Rectal smooth muscle tissue (tissue), 1 donor: ENCODE results near the gene EPYC.

ENCODE experiments used
- H3K27ac ChIP-seq: one replicate; pipeline ENCODE4 v1.7.0; 2013; ENCODE audit warnings: low read depth, low read length, inconsistent platforms
- H3K27me3 ChIP-seq: one replicate; pipeline ENCODE4 v1.7.0; 2013; ENCODE audit warnings: low read length; ENCODE audit not compliant: control insufficient read depth, insufficient read depth
- H3K36me3 ChIP-seq: one replicate; pipeline ENCODE4 v1.7.0; 2013; ENCODE audit warnings: low read length; ENCODE audit not compliant: control insufficient read depth, insufficient read depth
- H3K4me1 ChIP-seq: one replicate; pipeline ENCODE4 v1.7.0; 2013; ENCODE audit warnings: low read length; ENCODE audit not compliant: control insufficient read depth, insufficient read depth
- H3K4me3 ChIP-seq: one replicate; pipeline ENCODE4 v1.7.0; 2013; ENCODE audit warnings: low read length
- H3K9ac ChIP-seq: one replicate; pipeline ENCODE4 v1.7.0; 2013; ENCODE audit warnings: low read length

EPYC gene

GRCh38 chr12:90947869-90948268, 56.9 kb downstream of the EPYC start:
- H3K4me1 ChIP-seq = no peaks in the 10 kb centered on the region
- H3K27me3 ChIP-seq = no peaks in the 10 kb centered on the region
- no peak overlapping the region for H3K9ac ChIP-seq
- H3K27ac ChIP-seq = no peak overlapping the region
- no peak overlapping the region for H3K4me3 ChIP-seq
- no peaks in the 10 kb centered on the region for H3K36me3 ChIP-seq

DNA sequence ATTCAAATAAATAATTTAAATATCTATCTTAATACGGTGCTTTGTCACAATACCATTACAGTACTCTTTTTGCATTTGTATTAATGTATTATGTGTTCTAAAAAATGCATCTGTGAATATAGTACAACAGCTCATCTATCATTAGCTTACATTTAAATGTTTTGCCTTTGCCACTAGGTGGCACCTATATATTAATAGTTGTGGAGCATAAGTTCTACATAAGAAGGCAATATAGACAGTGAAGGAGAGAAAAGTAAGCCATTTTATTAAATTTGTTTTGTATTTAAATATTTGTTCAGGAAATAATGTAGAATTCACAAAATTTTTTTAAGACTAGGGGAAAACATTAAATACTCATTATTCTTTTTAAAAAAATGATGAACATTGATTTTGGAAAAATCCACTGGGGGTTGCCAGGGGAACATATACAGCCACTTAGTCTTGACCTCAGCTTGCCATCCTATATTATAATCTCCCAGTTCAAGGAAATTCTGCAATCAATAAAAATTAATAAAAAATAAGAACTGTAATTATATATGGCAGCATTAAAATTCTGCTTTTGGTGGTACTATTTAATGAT, 59.6 kb downstream of the EPYC start:
- no peaks in the 10 kb centered on the region for H3K36me3 ChIP-seq
- H3K4me1 ChIP-seq = no peaks in the 10 kb centered on the region
- H3K4me3 ChIP-seq = no peak overlapping the region
- H3K27me3 ChIP-seq = no peaks in the 10 kb centered on the region
- no peak overlapping the region for H3K27ac ChIP-seq
- H3K9ac ChIP-seq = no peak overlapping the region

DNA sequence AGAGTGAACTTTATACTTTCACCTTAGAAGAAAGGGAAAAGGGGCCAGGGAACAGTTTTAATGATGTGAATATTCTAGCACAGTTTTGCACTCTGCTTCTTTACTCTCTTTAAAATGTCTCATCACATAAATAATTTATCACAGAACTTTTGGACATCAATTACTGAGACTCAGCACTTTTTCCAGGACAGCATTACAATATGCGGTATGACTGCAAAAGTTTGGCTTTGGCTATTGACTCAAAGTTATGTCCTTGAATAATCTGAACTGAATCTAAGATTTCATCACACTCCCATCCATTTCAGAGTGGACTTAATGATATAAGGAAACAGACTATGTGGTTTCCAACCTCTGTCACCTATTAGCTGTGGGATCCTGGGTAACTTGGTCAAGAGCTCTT, 61.5 kb downstream of the EPYC start:
- Histone ChIP-seq H3K4me3 (no peak overlapping the region), H3K36me3 (no peaks in the 10 kb centered on the region), H3K9ac (no peak overlapping the region), H3K27ac (no peak overlapping the region), H3K4me1 (no peaks in the 10 kb centered on the region), H3K27me3 (no peaks in the 10 kb centered on the region)

DNA sequence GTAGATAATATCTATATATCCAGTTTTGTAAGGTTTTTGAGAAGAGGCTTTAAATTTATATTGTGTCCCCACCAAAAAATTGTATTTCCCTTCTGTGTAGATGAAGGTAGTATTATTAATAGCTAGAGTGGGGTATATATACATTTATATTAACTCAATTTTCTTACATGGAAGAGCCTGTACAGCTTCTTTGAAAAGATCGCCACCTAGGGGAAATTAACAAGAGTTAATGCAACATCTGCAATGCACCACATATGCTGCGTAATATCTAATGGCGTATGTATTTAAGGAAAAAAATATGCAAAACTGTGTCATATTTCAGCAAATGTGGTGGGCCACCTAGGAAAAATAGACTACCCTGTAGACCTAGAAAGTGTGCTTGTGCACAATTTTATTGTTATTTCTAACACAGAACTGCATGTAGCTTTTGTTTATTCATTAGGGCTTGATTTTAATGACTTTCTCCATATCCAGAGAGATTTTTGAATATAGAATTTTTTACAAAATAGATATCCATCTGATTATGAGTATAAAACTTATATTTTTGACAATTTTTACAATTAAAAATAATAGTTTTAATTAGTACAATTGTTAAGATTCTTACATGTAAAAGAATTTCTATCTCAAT, 63.8 kb downstream of the EPYC start:
- H3K4me3 ChIP-seq = no peak overlapping the region
- no peaks in the 10 kb centered on the region for H3K4me1 ChIP-seq
- H3K27me3 ChIP-seq = no peaks in the 10 kb centered on the region
- no peaks in the 10 kb centered on the region for H3K36me3 ChIP-seq
- no peak overlapping the region for H3K27ac ChIP-seq
- no peak overlapping the region for H3K9ac ChIP-seq

DNA sequence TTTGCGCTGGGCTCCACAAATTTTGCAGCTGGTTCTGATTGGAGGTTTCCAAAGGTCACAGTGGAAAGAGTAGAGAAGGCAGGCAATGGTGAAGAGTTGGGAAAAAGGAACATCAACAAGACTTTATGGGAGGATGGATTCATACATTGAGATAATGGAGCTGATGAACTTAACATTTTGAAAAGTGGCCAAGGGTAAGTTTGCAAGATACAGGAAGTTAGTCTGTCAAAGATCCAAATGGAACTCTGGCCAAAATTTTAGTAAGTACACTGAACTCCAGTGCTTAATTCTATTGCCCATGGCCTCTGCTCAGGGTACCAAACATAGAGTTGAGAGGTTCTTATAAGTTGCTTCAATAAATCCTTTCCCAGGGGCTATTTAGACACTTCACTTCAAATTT, 65.4 kb downstream of the EPYC start:
- H3K36me3 ChIP-seq = no peaks in the 10 kb centered on the region
- no peak overlapping the region for H3K9ac ChIP-seq
- no peak overlapping the region for H3K27ac ChIP-seq
- H3K27me3 ChIP-seq = no peaks in the 10 kb centered on the region
- no peak overlapping the region for H3K4me3 ChIP-seq
- H3K4me1 ChIP-seq = no peaks in the 10 kb centered on the region

- no peaks in the 10 kb centered on the region for H3K36me3 ChIP-seq
- H3K27me3 ChIP-seq = no peaks in the 10 kb centered on the region
- H3K27ac ChIP-seq = no peak overlapping the region
- no peak overlapping the region for H3K4me3 ChIP-seq
- H3K4me1 ChIP-seq = no peaks in the 10 kb centered on the region
- no peak overlapping the region for H3K9ac ChIP-seq
These were observed 66.3 kb downstream of the EPYC start for GRCh38 chr12:90938451-90938850.

DNA sequence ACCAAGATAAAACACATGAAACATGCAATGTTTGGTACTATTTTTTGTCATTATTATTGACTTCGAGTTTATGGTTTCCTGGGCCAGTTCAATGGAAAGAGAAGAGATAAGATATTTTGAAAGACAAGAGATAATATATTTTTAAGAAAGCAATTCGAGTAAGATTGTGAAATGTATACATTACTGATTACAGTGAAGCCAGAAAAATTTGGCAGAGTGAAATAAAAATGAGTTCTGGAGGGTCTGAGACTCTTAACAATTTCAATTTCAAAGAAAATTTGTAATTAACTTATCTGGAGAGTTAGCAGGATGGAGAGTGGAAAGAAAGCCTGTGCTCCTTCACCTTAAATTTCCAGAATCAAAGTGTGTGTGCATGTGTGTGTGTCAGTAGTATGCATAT, 67.1 kb downstream of the EPYC start:
- H3K4me1 ChIP-seq = no peaks in the 10 kb centered on the region
- H3K36me3 ChIP-seq = no peaks in the 10 kb centered on the region
- no peak overlapping the region for H3K9ac ChIP-seq
- no peaks in the 10 kb centered on the region for H3K27me3 ChIP-seq
- H3K27ac ChIP-seq = no peak overlapping the region
- no peak overlapping the region for H3K4me3 ChIP-seq

DNA sequence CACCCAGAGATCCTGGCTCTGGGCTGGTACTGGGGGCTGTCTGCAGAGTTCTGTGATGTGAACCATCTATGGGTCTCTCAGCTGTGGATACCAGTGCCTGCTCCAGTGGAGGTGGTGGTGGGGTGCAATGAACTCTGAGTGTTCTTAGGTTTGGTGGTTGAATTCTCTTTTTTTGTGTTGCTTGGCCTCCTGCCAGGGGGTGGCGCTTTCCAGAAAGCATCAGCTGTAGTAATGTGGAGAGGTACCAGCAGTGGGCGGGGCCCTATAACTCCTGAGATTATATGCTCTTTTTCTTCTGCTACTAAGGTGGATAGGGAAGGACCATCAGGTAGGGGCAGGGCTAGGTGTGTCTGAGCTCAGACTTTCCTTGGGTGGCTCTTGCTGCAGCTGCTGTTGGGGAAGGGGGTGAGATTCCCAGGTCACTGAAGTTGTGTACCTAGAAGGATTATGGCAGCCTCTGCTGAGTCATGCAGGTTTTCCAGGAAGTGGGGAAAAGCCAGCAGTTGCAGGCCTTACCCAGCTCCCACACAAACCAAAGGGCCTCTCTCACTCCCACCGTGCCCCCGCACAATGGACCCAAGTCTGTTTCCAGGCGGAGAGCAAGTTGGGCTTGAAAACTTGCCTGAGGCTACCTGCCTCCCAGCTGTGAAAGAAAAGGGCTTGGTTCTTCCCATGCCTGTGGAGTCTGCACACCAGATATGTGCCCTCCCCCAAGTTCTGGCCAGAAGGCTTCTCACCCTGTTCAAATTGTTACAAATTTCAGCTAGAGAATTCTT, 68.4 kb downstream of the EPYC start:
- Histone ChIP-seq H3K4me3 (no peak overlapping the region), H3K27me3 (no peaks in the 10 kb centered on the region), H3K9ac (no peak overlapping the region), H3K36me3 (no peaks in the 10 kb centered on the region), H3K27ac (no peak overlapping the region), H3K4me1 (no peaks in the 10 kb centered on the region)

GRCh38 chr12:90925562-90925961, 79.2 kb downstream of the EPYC start:
- no peaks in the 10 kb centered on the region for H3K36me3 ChIP-seq
- no peak overlapping the region for H3K4me3 ChIP-seq
- no peak overlapping the region for H3K27ac ChIP-seq
- no peak overlapping the region for H3K9ac ChIP-seq
- no peaks in the 10 kb centered on the region for H3K27me3 ChIP-seq
- H3K4me1 ChIP-seq = no peaks in the 10 kb centered on the region

DNA sequence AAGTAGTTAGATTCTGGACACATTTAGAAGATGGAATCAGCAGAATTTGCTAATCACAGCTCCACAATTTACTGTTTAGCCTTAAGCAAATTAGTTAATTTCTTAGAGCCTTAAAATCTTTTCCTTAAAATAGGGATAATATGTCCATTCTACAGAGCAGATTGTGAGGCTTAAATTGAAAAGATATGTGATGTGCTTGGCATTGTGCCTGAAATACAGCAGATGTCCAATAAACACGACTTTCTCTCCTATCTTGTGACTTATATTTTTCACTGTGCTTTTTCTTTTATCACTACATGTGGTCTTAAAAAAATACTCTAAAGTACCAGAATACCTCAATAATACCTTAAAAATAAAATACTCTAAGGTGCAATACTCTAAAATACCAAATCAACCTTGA, 80.4 kb downstream of the EPYC start:
- Histone ChIP-seq H3K4me3 (no peak overlapping the region), H3K36me3 (no peaks in the 10 kb centered on the region), H3K4me1 (no peaks in the 10 kb centered on the region), H3K9ac (no peak overlapping the region), H3K27me3 (no peaks in the 10 kb centered on the region), H3K27ac (no peak overlapping the region)

- Histone ChIP-seq H3K27me3 (no peaks in the 10 kb centered on the region), H3K36me3 (no peaks in the 10 kb centered on the region), H3K27ac (no peak overlapping the region), H3K4me1 (no peaks in the 10 kb centered on the region), H3K9ac (no peak overlapping the region), H3K4me3 (no peak overlapping the region)
These were observed 82.6 kb downstream of the EPYC start for GRCh38 chr12:90922145-90922627.

GRCh38 chr12:90921536-90921935, 83.2 kb downstream of the EPYC start:
- Histone ChIP-seq H3K36me3 (no peaks in the 10 kb centered on the region), H3K4me3 (no peak overlapping the region), H3K9ac (no peak overlapping the region), H3K27ac (no peak overlapping the region), H3K4me1 (no peaks in the 10 kb centered on the region), H3K27me3 (no peaks in the 10 kb centered on the region)

- Histone ChIP-seq H3K9ac (no peak overlapping the region), H3K4me3 (no peak overlapping the region), H3K36me3 (no peaks in the 10 kb centered on the region), H3K27me3 (no peaks in the 10 kb centered on the region), H3K27ac (no peak overlapping the region), H3K4me1 (no peaks in the 10 kb centered on the region)
These were observed 84.5 kb downstream of the EPYC start for GRCh38 chr12:90920222-90920621.
